DOHH2 (cell line): ENCODE data around the gene SYK.

ENCODE experiments used
- H3F3A ChIP-seq: fragments of 200-600 bp; sonication (generic), shearing (Covaris generic); 2 replicates; pipeline ENCODE4 v1.6.0; 2016; ENCODE audit warnings: antibody characterized with exemption, mild to moderate bottlenecking; ENCODE audit not compliant: control insufficient read depth, insufficient read depth
- H3K27ac ChIP-seq: fragments of 200-600 bp; sonication (generic); 2 replicates; pipeline ENCODE4 v1.5.1; 2014; ENCODE audit warnings: low read depth, mild to moderate bottlenecking, low read length, moderate library complexity
- H3K27me3 ChIP-seq: fragments of 200-600 bp; sonication (generic); 2 replicates; pipeline ENCODE4 v1.6.1; 2014; ENCODE audit warnings: mild to moderate bottlenecking, low read length, mixed read lengths; ENCODE audit not compliant: control insufficient read depth
- H3K36me3 ChIP-seq: fragments of 200-600 bp; sonication (generic); 2 replicates; pipeline ENCODE4 v1.6.1; 2014; ENCODE audit warnings: mild to moderate bottlenecking, low read length, moderate library complexity, mixed read lengths; ENCODE audit not compliant: control insufficient read depth
- H3K4me1 ChIP-seq: fragments of 200-600 bp; sonication (generic); 2 replicates; pipeline ENCODE4 v1.6.1; 2014; ENCODE audit warnings: mild to moderate bottlenecking, low read length, mixed read lengths; ENCODE audit not compliant: control insufficient read depth
- H3K4me2 ChIP-seq: fragments of 200-600 bp; sonication (generic); 2 replicates; pipeline ENCODE4 v1.6.0; 2014; ENCODE audit warnings: mild to moderate bottlenecking, low read length, moderate library complexity
- H3K4me3 ChIP-seq: fragments of 200-600 bp; sonication (generic); 2 replicates; pipeline ENCODE4 v1.5.1; 2014; ENCODE audit warnings: mild to moderate bottlenecking, low read length, mixed read lengths
- H3K79me2 ChIP-seq: fragments of 200-600 bp; sonication (generic); 2 replicates; pipeline ENCODE4 v1.6.1; 2014; ENCODE audit warnings: mild to moderate bottlenecking, low read length, mixed read lengths; ENCODE audit not compliant: control insufficient read depth
- H3K9me2 ChIP-seq: fragments of 200-600 bp; sonication (generic); replicated peaks from 2 replicates; pipeline ENCODE4 v1.6.1; 2014; ENCODE audit warnings: mild to moderate bottlenecking, low read length, mixed read lengths; ENCODE audit not compliant: control insufficient read depth
- H3K9me3 ChIP-seq: fragments of 200-600 bp; sonication (generic); 2 replicates; pipeline ENCODE4 v1.6.1; 2014; ENCODE audit warnings: antibody characterized with exemption, low read length, mixed read lengths; ENCODE audit not compliant: control insufficient read depth, insufficient read depth
- H4K20me1 ChIP-seq: fragments of 200-600 bp; sonication (generic); 2 replicates; pipeline ENCODE4 v1.6.0; 2014; ENCODE audit warnings: low read depth, mild to moderate bottlenecking, antibody characterized with exemption, low read length, moderate library complexity; ENCODE audit not compliant: control insufficient read depth, insufficient read depth
- EZH2phosphoT487 ChIP-seq: fragments of 200-600 bp; sonication (generic); IDR thresholded peaks from 2 replicates; pipeline ENCODE4 v1.6.1; 2017; ENCODE audit warnings: borderline replicate concordance, mild to moderate bottlenecking, antibody characterized with exemption, low read length, moderate library complexity, mixed read lengths
- TF ChIP-seq, protein P1 (sequence below): fragments of 200-600 bp; sonication (generic); IDR thresholded peaks from one replicate; pipeline ENCODE4 v1.5.1; 2014; ENCODE audit warnings: antibody characterized with exemption, mild to moderate bottlenecking, low read depth, low read length; ENCODE audit not compliant: poor library complexity, severe bottlenecking

The SYK gene

DNA sequence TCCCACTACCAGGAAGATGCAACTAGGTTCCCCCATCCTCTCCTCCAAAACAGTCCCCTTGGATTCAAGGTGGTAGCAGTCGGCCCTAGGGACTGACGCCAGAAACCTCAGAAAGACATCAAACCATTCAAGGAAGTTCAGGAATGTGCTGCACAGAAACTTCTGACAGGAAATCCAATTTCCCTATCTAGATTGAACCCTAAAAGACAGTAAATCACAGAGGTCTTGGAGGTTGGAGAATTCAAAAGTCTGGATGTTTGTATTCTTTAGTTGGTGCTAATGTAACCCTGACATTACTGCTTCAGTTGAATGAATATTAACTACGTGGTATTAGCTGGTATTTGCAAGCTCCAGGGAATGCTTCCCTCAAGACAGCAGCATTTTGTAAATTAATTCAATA is 125.3 kb downstream of the SYK start:
- Histone ChIP-seq H3K4me2 (no peak overlapping the region), H3K4me3 (no peak overlapping the region), H4K20me1 (no peaks in the 10 kb centered on the region), H3K79me2 (no peaks in the 10 kb centered on the region), H3K27ac (no peak overlapping the region), H3K9me2 (no peaks in the 10 kb centered on the region), H3F3A (no peaks in the 10 kb centered on the region), H3K4me1 (no peaks in the 10 kb centered on the region), H3K9me3 (no peaks in the 10 kb centered on the region), H3K27me3 (peaks cover 14% of the 10 kb centered on the region; the same call in 1 of the 2 replicates), H3K36me3 (no peaks in the 10 kb centered on the region)
- no peak for TF ChIP-seq EZH2phosphoT487
- TF ChIP-seq, protein P1, sequence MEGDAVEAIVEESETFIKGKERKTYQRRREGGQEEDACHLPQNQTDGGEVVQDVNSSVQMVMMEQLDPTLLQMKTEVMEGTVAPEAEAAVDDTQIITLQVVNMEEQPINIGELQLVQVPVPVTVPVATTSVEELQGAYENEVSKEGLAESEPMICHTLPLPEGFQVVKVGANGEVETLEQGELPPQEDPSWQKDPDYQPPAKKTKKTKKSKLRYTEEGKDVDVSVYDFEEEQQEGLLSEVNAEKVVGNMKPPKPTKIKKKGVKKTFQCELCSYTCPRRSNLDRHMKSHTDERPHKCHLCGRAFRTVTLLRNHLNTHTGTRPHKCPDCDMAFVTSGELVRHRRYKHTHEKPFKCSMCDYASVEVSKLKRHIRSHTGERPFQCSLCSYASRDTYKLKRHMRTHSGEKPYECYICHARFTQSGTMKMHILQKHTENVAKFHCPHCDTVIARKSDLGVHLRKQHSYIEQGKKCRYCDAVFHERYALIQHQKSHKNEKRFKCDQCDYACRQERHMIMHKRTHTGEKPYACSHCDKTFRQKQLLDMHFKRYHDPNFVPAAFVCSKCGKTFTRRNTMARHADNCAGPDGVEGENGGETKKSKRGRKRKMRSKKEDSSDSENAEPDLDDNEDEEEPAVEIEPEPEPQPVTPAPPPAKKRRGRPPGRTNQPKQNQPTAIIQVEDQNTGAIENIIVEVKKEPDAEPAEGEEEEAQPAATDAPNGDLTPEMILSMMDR = no peak

DNA sequence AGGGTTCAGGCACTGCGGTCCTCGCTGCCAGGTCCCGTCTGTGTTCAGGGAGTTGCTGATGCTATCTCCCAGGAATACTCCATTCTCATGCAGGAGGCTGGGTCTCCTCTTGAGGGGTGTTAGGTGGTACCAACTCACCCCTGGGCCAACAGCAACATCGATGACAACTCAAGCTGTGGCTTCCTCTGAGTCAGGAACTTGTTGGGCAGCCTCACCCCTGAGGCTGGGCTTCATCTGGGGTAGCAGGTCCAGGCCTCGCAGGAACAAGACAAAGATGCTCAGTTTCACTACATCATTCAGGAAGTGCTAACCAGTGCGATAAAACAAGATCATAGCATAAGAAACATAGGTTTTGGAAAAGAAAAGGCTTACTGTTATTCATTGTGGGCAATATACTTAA is 125.9 kb downstream of the SYK start:
- no peaks in the 10 kb centered on the region for H3K9me2 ChIP-seq
- no peak overlapping the region for H3K27ac ChIP-seq
- no peaks in the 10 kb centered on the region for H3K9me3 ChIP-seq
- H3K4me3 ChIP-seq = no peak overlapping the region
- H3F3A ChIP-seq = no peaks in the 10 kb centered on the region
- no peaks in the 10 kb centered on the region for H3K36me3 ChIP-seq
- no peaks in the 10 kb centered on the region for H3K4me1 ChIP-seq
- H3K27me3 ChIP-seq = peaks cover 14% of the 10 kb centered on the region; the same call in 1 of the 2 replicates
- H4K20me1 ChIP-seq = no peaks in the 10 kb centered on the region
- no peak for TF ChIP-seq EZH2phosphoT487
- TF ChIP-seq, protein P1 = no peak
- H3K79me2 ChIP-seq = no peaks in the 10 kb centered on the region
- no peak overlapping the region for H3K4me2 ChIP-seq

DNA sequence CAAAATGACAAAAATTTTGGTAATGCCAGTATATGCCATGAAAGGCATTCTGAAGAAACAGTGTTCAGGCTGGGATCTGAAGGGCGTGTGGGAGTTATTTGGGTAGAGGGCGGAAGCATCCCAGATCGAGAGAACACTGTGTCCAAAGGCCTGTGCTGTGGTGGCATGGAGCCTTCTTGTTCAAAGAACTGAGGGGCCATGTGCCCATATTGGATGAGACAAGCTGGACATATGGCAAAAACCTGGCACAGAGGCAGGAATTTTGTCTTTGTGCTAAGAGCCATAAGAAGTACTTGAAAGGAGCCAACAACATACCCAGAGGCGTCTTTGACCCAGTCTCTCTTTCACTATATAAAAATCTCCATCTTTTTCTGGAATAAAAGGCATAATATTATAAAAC is 128.0 kb downstream of the SYK start:
- no peak overlapping the region for H3K4me2 ChIP-seq
- H3K4me3 ChIP-seq = no peak overlapping the region
- H3K36me3 ChIP-seq = no peaks in the 10 kb centered on the region
- H3K9me3 ChIP-seq = no peaks in the 10 kb centered on the region
- H3K27ac ChIP-seq = no peak overlapping the region
- peaks cover 10% of the 10 kb centered on the region; the same call in 1 of the 2 replicates for H3K27me3 ChIP-seq
- H3K4me1 ChIP-seq = no peaks in the 10 kb centered on the region
- no peaks in the 10 kb centered on the region for H3K79me2 ChIP-seq
- TF ChIP-seq, protein P1 = no peak
- no peak for TF ChIP-seq EZH2phosphoT487
- no peaks in the 10 kb centered on the region for H3F3A ChIP-seq
- H4K20me1 ChIP-seq = no peaks in the 10 kb centered on the region
- H3K9me2 ChIP-seq = no peaks in the 10 kb centered on the region

DNA sequence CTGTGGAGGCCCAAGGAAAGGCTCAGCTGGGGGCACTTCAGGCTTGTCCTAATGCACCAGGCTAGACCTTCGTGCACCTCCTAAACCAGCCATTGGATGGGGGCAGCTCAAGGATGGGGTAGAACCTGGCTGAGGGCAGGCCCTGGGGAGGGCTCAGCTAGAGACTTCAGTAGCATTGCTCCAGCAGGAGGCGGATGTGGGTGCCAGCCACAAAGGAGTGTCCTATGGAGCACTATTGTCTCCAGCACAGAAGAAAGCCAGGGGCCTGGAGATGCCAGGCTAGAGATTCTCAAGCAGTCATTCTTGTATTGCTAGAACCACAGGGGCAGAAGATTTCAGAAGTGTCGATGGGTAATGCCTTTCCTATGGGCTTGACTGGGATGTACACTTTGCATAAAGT is 131.8 kb downstream of the SYK start:
- H3K27ac ChIP-seq = no peak overlapping the region
- no peaks in the 10 kb centered on the region for H3K79me2 ChIP-seq
- no peaks in the 10 kb centered on the region for H3F3A ChIP-seq
- no peaks in the 10 kb centered on the region for H3K9me2 ChIP-seq
- no peaks in the 10 kb centered on the region for H4K20me1 ChIP-seq
- H3K4me3 ChIP-seq = no peak overlapping the region
- no peaks in the 10 kb centered on the region for H3K9me3 ChIP-seq
- H3K4me2 ChIP-seq = no peak overlapping the region
- H3K4me1 ChIP-seq = no peaks in the 10 kb centered on the region
- no peak for TF ChIP-seq EZH2phosphoT487
- TF ChIP-seq, protein P1 = no peak
- H3K27me3 ChIP-seq = no peaks in the 10 kb centered on the region; the same call in 1 of the 2 replicates
- no peaks in the 10 kb centered on the region for H3K36me3 ChIP-seq
